Activated T-cell treated with anti-CD3 and anti-CD28 coated beads, Interleukin-2, amount 50 U/mL, for 4 hours (primary cell): ENCODE measurements around the gene UVRAG. TPM values are rescaled to one million over a fixed set of nuclear protein-coding genes. Genes with fewer than 3 reads are reported as not detected.

Experiments used
- ATAC-seq, 2 donors: fragments of 200-7000 bp; cut with Tn5 transposase; one replicate each; pipeline ENCODE4 v1.10.0; 2021
- DNase-seq: peaks from one replicate; pipeline ENCODE4 v3.0.0-alpha.2; 2020
- H3K27me3 Mint-ChIP-seq: one replicate; pipeline ENCODE4 v1.8.0; 2021; ENCODE audit warnings: low read depth, mixed read lengths
- H3K36me3 Mint-ChIP-seq: one replicate; pipeline ENCODE4 v1.8.0; 2022; ENCODE audit warnings: mixed read lengths; ENCODE audit not compliant: insufficient read depth
- H3K4me1 Mint-ChIP-seq: one replicate; pipeline ENCODE4 v1.8.0; 2021; ENCODE audit warnings: low read depth, mixed read lengths
- H3K4me3 Mint-ChIP-seq: one replicate; pipeline ENCODE4 v1.8.0; 2021; ENCODE audit warnings: mild to moderate bottlenecking, moderate library complexity, mixed read lengths
- H3K9me3 Mint-ChIP-seq: one replicate; pipeline ENCODE4 v1.8.0; 2021; ENCODE audit warnings: mixed read lengths
- total RNA-seq, 3 donors: library from RNA; stranded (reverse); gene quantifications; one replicate each; pipeline ENCODE4 v1.2.1, GENCODE V29; 2021

UVRAG gene
- total RNA-seq, 3 donors from 2014 or later: 14.4 to 15.8 (median 14.5) TPM

DNA sequence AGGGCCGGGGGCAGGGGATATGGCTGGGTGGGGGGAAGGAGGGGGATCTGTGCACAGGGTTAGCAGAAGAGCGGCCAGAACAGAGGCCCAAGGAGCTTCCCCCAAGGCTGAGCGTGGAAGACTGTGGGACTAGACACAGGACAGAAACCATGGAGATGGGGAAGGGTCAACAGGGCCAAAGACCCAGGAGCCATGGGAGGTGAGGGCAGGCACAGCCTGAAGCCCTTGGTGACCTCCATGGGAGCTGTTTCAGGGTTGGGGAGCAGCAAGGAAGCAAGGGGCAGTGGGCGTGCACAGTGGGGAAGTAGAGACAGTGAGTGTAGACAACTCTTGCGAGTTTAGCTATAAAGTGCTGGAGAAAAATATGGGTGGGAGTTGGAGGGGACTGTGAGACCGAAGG, 334.7 kb downstream of the UVRAG start:
- Mint-ChIP-seq H3K4me1 (peaks cover 19% of the 10 kb centered on the region), H3K27me3 (peaks cover 3% of the 10 kb centered on the region), H3K36me3 (no peaks in the 10 kb centered on the region), H3K9me3 (no peaks in the 10 kb centered on the region), H3K4me3 (no peak overlapping the region)
- ATAC-seq (no peak), DNase-seq (no peak)

DNA sequence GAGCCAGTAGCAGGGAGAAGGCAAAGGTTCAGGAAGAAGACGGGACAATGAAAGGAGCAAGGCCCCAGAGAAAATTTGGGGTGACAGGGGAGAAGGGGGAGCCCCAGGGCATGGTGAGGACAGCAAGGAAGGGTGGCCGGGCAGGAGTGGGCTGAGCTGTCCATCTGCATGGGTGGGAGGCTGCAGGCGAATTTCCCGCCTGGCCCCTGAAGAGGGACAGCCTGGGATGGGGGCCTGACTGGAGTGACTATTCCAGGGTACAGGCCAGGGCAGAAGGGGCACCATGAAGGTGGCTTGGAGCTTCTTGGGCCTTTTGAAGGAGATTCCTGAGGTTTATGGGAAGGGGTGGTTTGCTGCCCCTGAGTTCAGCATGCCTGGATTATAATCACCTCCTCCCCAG, 335.1 kb downstream of the UVRAG start:
- ATAC-seq (no peak), DNase-seq (no peak)
- H3K9me3 Mint-ChIP-seq: no peaks in the 10 kb centered on the region
- peaks cover 3% of the 10 kb centered on the region for H3K27me3 Mint-ChIP-seq
- H3K4me3 Mint-ChIP-seq: no peak overlapping the region
- H3K4me1 Mint-ChIP-seq: peaks cover 19% of the 10 kb centered on the region
- no peaks in the 10 kb centered on the region for H3K36me3 Mint-ChIP-seq

DNA sequence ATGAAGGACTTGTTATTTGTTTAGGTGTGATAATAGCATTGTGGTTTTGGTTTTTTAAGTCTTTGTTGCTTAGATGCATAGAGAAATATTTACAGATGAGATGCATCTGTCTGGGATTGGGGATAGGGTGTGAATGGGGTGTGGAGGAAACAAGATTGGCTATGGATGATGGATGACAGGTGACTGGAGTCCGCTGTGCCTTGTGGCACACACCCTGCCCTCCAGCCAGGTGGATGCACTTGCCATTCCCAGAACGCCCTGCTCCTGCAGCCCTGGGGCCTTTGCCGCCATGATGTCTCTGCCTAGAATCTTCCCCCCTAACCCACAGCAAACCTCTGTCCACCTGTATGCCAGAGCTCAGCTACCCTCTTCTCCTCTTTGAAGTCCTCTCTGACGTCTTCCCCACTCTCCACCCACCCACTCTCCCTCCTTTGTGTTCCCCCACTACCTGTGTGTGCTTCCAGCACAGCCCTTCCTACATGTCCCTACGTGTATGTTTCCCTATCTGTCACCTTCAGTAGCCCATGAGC, 336.6 kb downstream of the UVRAG start:
- Mint-ChIP-seq H3K4me1 (peaks cover 19% of the 10 kb centered on the region), H3K4me3 (peak overlapping the region; percentile 70), H3K27me3 (peaks cover 3% of the 10 kb centered on the region), H3K36me3 (no peaks in the 10 kb centered on the region), H3K9me3 (no peaks in the 10 kb centered on the region)
- DNase-seq (no peak), ATAC-seq (peak in 1 of 2 donors; percentile 4)

DNA sequence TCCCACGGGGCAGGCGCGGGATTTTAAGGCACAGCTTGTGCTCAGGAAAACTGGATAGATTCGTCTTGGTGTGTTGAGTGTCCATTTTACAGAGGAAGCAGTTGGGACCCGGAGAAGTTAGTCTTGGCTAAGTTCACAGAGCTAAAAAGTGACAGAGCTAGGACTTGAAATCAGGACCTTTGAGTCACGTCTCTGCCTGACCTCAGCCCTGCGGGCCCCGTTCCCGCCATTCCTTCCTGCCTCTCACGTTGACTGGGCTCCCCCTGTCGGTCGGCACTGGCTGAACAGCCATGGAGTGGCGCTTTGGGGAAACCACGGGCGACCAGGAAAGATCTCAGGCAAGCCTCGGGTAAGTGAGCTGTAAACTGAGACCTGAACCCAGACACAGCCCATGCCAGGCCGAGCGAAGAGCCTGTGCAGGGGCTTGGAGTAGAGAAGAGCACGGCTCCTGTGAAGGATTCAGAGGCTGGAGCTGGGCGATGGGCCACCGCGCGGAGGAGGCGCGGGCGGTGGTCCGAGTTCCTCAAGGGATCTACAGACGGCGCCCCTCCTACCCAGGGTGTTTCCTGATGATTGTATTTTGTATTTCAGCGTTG, 337.2 kb downstream of the UVRAG start:
- Mint-ChIP-seq H3K9me3 (no peaks in the 10 kb centered on the region), H3K27me3 (peaks cover 3% of the 10 kb centered on the region), H3K4me3 (peak overlapping the region; percentile 70), H3K4me1 (peaks cover 19% of the 10 kb centered on the region), H3K36me3 (no peaks in the 10 kb centered on the region)
- DNase-seq (peak; percentile 80), ATAC-seq (peak; percentile 98 to 99)

DNA sequence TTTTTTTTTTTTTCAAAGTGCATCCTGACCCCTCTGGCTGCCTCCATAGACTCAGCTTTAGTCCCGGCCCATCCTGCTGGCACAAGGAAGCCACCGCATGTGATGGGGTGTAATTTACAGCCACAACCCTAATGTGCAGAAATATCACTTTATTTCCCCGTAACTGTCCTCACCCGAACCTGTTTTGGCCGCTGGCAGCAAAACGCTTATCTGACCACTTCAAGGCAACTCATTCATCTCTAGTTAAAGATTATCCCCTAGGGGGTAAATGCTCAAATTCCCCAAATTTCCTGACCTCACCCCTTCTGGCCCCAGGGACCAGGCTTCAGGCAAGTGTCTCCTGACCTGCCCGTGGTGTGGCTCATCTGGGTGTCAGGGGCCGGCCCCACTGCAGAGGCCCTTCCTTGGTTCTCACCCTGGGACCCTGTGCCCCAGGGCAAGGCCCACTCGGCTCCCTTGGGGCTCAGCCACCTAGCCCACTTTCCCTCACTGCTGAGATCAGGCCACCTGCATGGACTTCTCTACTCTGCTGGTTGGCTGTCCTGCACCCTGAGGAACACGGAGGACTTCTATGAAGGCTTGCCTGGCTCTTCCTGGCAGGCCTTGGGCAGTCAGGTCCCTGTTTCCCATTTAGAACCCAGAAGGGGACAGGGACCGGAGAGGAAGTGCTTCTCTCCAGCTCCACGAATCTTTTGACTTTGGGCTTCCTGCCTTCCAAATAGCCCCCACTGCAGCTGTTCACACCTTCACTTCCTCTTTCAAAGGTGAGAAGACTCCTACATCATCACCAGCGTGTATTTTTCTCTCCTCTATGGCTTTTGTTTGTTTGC, 337.9 kb downstream of the UVRAG start:
- Mint-ChIP-seq H3K36me3 (no peaks in the 10 kb centered on the region), H3K9me3 (no peaks in the 10 kb centered on the region), H3K27me3 (peaks cover 3% of the 10 kb centered on the region), H3K4me3 (peak overlapping the region; percentile 70), H3K4me1 (peaks cover 19% of the 10 kb centered on the region)
- DNase-seq (no peak), ATAC-seq (no peak)

GRCh38 chr11:76153571-76153923, 338.5 kb downstream of the UVRAG start:
- ATAC-seq (no peak), DNase-seq (no peak)
- H3K4me3 Mint-ChIP-seq: peak overlapping the region; percentile 70

GRCh38 chr11:76155500-76156227, 340.7 kb downstream of the UVRAG start:
- no peaks in the 10 kb centered on the region for H3K36me3 Mint-ChIP-seq
- no peak for ATAC-seq
- no peaks in the 10 kb centered on the region for H3K9me3 Mint-ChIP-seq

More at GRCh38 chr11:76153571-76153923, 338.5 kb downstream of the UVRAG start:
- no peaks in the 10 kb centered on the region for H3K36me3 Mint-ChIP-seq
- no peaks in the 10 kb centered on the region for H3K9me3 Mint-ChIP-seq
- peaks cover 3% of the 10 kb centered on the region for H3K27me3 Mint-ChIP-seq
- peaks cover 19% of the 10 kb centered on the region for H3K4me1 Mint-ChIP-seq

DNA sequence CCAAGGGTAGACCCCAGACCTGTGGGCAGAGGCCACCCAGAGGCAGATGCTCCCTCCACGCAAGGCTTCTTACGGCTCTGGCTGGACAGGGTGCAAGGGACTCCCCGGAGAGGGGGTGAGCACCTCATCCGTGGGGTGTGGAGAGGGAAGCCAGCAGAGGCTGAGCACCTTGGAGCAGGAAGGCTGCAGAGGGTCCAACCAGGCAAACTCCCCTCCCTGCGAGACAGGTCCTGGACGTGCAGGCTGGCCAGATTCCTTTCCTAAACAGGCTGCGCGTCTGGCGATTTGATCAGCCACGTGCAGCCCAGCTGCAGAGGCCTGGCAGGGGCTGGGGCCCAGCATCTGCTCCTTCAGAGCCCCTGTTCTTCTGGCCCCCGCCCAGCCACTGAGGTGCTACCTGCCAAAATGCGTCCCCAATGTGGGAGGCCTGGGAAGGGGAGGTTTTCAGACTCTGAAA, 342.0 kb downstream of the UVRAG start:
- Mint-ChIP-seq H3K36me3 (no peaks in the 10 kb centered on the region), H3K9me3 (no peaks in the 10 kb centered on the region), H3K4me3 (no peak overlapping the region), H3K27me3 (peaks cover 3% of the 10 kb centered on the region), H3K4me1 (peaks cover 17% of the 10 kb centered on the region)
- ATAC-seq (no peak), DNase-seq (no peak)

More at GRCh38 chr11:76155500-76156227, 340.7 kb downstream of the UVRAG start:
- Mint-ChIP-seq H3K4me1 (peaks cover 19% of the 10 kb centered on the region), H3K4me3 (no peak overlapping the region), H3K27me3 (peaks cover 3% of the 10 kb centered on the region)
- no peak for DNase-seq

DNA sequence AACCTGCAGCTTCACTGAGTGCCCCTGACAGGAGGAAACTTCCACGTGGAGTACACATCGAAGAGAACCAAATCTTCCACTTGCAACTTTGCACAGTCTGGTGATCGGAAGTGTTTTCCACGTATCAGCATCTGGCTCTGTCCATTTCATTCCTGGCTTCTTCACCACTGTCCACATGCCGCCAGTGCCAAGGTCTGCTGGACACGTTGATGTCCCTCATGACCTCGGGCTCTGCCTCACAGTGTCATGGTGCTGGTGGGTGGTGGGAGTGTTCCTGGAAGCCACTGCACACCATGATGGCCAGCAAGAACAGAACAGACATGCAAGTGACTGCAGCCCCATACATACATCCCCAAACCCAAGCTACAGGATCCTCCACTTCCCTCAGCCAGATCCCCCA, 342.9 kb downstream of the UVRAG start:
- no peaks in the 10 kb centered on the region for H3K9me3 Mint-ChIP-seq
- no peak for ATAC-seq
- peaks cover under 1% of the 10 kb centered on the region for H3K27me3 Mint-ChIP-seq
- no peak overlapping the region for H3K4me3 Mint-ChIP-seq
- H3K36me3 Mint-ChIP-seq: no peaks in the 10 kb centered on the region
- peaks cover 8% of the 10 kb centered on the region for H3K4me1 Mint-ChIP-seq
- DNase-seq: no peak

DNA sequence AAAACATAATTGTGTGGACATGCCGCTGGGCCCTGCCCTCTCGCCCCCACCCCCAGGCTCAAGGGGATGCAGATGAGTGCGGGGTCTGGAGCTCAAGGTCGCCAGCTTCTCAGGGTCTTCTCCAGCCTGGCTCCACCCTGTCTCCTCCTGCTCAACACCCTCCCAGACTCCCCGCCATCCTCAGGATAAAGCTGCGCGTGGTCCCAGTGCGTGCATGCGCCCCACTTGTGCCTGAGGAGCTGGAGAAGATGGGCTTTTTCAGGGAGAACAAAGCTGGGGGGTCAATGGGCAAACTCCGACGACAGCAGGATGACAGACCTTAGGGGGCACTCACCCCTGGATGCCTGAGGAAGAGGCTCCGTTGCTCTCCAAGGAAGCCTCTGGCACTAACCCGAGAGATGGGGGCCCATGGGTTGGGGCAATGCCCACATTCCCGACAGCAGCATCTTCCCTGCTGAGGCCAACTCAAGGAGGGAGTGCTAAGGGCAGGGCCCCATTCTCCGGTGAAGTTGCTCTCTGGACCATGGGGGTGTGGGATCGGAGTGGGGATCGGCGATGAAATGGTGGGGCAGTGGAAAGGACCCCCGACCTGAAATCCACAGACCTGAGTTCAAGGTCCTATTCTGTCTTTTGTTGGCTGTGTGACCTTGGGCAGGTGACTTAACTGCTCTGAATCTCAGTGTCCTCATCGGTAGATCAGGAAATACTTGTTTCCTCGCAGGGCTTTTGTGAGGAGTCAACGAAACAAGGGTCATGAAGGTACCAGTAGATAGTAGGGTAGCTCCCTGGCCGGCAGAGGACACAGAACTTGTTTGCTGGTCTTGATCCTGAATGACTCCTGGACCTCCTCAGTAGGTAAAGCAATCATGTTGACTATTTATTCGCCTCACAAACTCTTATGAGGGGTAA, 343.6 kb downstream of the UVRAG start:
- H3K36me3 Mint-ChIP-seq: no peaks in the 10 kb centered on the region
- no peak overlapping the region for H3K4me3 Mint-ChIP-seq
- H3K9me3 Mint-ChIP-seq: no peaks in the 10 kb centered on the region
- H3K27me3 Mint-ChIP-seq: peaks cover 2% of the 10 kb centered on the region
- H3K4me1 Mint-ChIP-seq: peaks cover under 1% of the 10 kb centered on the region
- DNase-seq (no peak), ATAC-seq (no peak)

DNA sequence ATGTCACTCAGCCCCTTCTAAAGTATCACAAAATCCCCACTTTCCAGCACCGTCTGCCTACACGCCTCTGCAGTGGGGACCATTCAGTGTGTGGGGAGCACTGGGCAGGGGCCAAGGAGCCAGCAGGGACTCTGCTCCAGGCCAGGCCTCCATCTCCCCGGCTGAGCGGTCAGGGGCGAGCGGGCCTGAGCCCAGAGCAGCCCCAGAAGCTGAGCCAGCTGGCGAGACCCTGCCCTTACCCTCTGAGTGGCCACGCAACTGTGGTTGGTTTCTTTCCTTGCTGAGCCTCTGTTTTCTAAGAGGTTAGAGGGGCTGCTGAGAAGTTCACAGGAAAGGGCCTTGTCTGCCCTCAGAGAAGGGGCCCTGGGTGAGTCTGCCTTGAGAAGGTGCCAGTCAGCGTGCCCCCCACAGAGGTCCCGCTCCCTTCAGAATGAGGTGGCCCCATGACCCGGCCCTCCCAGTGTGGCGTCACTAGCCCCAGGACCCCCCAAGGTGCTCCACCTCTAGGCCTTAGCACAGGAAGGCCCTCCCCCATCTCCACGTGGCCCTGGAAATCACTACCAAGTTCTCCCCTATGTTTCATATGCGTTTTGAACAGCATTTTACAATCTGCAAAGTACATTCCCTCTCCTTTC, 344.4 kb downstream of the UVRAG start:
- ATAC-seq (no peak), DNase-seq (no peak)
- Mint-ChIP-seq H3K9me3 (no peaks in the 10 kb centered on the region), H3K4me3 (no peak overlapping the region), H3K4me1 (no peaks in the 10 kb centered on the region), H3K27me3 (peaks cover 2% of the 10 kb centered on the region), H3K36me3 (no peaks in the 10 kb centered on the region)

DNA sequence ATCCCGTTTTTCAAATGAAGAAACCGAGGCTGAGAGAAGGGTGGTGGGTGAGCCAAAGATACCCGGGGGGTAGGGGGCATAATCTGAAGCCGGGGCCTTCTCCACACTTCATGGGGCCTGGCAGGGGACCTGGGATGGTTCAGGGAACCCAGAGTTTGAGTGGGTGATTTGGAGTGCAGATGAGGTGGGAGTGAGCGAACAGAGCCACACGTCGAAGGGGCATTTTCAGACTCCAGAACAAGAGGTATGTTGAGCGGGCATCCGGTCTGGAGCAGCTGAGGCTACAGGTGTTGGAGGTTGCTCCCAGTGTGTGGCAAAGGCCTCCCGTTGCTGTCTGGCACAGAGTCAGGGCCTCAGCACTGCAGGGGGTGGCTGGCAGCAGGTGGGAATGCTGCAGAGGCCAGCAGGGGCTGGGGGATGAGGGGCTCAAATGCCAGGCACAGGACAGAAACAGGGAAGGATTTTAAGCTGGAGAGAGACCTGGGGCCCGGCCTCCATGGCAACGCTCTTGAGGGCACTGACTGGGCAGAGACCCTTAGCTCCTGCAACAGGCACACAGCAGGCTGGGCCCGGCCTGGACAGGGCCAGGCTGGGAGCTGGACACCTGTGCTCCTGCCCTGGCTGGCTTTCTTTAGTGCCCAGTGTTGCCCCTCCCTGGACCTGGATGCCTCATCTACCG, 345.1 kb downstream of the UVRAG start:
- Mint-ChIP-seq H3K27me3 (peaks cover 2% of the 10 kb centered on the region), H3K9me3 (no peaks in the 10 kb centered on the region), H3K4me1 (no peaks in the 10 kb centered on the region), H3K36me3 (no peaks in the 10 kb centered on the region), H3K4me3 (no peak overlapping the region)
- DNase-seq: no peak
- no peak for ATAC-seq

GRCh38 chr11:76160856-76161255, 345.8 kb downstream of the UVRAG start:
- Mint-ChIP-seq H3K4me1 (no peaks in the 10 kb centered on the region), H3K9me3 (no peaks in the 10 kb centered on the region), H3K27me3 (peaks cover 2% of the 10 kb centered on the region), H3K4me3 (no peak overlapping the region), H3K36me3 (no peaks in the 10 kb centered on the region)
- DNase-seq: no peak
- no peak for ATAC-seq
